ENCODE results near the gene MPND.

Gene MPND

DNA sequence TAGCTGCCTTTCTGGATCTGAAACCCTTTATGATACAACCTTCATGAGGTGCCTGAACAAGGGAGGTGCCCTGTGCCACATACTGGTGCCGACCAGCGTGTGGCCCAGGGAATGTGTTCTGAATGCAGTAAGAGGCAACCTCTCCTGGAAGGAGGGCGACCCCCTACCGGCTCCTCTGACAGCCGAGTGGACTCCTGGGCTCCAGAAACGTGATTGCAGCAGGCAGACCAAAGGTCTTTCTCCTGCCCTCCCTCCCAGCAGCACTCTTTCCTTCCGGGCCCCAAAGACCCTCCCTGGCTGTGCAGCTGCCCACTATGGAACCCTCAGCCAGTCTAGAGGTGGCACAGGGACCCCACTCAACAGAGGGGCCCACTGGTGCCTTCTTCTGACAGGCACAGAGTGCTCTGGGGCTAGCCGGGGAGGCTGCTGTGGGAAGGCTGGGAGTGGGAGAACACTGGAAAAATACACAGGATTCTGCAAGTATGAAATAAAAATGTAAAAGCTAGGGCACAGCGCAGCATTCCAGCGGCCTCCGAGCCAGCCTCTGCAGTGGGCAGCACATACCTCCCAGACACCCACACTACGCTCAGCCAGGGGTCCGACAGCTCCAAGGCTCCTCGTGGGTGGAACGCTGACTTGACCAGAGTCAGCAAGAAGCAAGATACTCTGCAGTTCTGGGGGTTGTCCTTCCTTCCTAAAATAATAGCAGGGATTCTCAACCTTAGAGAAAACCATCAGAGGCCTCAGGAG is 42.1 kb downstream of the MPND start:
- DNase-seq = no peak

DNA sequence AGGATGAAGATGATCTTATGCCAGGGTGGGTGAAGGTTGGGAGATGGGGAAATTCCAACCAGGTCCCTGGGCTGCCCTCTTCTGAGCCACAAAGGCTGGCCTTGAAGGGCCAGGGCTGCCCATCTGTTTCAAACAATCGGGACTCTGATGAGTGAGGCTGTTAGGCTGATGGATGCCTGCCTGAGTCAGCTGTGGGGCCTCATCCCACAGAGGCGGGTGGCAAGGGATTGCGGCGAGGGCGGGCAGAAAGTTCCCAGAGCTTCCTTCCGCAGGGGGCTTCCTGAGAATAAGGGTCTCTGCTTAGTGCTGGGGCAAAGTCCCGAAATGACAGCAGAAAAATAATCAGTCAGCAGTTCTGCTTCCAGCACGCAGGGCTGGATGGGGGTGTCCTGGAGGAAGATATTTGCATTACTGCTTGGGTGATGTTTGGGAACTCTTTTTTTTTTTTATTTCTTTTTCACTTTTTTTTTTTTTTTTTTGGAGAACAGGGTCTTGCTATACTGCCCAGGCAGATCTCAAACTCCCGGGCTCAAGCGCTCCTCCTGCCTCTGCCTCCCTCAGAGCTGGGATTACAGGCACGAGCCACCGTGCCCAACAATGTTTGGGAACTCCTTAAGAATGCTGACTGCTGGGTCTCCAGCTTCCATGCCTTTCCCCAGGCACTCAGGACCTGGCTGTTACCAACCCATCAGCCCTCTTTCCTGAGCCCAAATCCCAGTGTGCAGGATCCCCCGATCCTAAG is 42.9 kb downstream of the MPND start:
- no peak for DNase-seq

DNA sequence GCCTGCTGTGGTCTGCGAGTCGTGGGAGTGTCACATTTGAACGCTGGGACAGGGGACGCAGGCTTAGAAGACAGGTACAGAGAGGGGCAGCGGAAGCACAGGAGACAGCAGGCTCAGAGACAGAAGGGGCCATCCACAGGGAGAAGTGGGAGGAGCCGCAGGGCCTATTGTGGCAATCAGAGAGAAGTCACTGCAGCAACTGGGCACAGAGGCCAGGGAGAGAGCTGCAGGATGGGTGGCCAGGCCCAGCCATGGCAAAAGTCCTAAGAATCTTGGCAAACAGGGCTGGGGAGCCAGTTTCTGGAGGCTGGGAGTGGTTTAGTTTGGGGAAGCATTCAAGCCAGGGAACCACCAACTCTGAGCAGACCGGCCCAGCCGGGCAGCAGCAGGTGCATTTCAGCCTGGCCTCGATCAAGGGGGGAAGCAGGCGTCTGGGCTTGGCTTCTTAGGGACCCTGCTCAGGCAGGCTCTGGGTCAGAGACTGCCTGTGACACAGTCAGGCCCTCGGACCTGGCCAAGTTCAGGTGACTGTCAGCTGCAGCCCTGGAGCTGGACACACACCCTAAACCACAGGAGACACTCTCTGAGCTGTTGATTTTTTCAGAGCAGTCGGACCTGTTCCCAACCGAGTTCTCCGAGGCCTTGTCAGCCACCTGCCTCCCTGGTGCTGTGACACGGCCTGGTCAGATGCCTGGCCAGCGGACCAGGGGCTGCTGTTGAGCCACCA is 45.1 kb downstream of the MPND start:
- DNase-seq = no peak

DNA sequence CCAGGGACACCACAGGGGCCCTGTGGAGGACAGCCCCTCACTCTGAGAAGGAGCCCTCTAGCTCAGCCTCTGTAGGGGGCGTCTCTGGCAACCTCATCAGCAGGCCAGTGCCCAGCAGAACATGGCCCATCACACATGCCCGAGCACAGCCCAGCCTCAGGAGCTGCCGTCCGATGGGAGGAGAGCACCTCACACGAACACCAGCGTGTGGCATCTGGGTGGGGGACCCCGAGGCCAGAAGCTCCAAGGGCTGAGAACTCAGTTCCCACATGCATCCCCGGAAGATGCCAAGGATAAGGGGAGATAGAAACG is 45.7 kb downstream of the MPND start:
- DNase-seq = no peak

DNA sequence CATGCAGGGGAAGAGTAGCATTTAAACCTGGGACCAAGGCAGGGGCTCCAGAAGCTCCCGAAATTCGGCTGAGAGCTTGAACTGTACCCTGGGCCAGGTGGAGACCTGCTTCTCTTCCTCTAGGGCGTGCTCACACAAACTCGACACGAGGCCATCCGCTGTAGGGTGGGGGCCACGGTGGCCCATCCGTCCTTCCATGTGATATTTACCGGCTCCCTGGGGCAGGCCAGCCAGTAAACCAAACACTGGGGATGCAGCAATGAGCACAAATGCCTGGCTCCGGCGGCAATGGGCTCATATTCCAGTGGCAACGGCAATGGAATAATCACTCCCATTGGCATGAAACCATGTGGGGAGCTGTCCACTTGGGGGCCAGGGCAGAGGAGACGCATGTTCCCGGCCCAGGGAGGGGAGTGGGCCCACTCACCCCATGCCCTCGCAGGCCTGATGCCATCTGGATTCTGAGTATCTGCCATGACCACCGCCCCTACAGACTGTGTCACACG is 46.2 kb downstream of the MPND start:
- no peak for DNase-seq

DNA sequence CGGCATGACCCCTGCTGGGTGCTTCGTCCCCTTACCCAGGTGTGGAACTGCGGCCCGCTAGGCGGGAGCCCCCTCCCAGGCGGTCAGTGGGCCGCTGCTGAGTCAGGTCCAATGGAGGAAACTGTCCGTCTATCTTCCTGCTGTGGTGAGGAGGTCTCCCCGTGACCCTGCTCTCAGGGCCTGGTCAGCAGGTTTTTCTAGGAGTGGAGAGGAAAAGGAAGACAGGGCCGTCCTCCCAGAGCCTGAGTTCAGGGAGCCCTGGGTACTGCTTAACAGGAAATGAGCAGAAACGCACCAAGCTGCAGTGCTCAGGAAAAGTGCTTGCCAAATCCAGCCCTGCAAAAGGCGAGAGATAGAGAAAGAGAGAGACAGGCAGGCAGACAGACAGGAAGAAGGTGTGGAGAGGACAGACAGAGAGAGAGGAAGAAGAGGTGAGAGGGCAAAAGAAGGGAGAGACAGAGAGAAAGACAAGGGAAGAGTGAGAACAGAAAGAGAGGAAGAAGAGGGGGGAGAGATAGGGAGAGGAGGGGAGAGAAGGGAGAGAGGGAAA is 46.7 kb downstream of the MPND start:
- DNase-seq = no peak

DNA sequence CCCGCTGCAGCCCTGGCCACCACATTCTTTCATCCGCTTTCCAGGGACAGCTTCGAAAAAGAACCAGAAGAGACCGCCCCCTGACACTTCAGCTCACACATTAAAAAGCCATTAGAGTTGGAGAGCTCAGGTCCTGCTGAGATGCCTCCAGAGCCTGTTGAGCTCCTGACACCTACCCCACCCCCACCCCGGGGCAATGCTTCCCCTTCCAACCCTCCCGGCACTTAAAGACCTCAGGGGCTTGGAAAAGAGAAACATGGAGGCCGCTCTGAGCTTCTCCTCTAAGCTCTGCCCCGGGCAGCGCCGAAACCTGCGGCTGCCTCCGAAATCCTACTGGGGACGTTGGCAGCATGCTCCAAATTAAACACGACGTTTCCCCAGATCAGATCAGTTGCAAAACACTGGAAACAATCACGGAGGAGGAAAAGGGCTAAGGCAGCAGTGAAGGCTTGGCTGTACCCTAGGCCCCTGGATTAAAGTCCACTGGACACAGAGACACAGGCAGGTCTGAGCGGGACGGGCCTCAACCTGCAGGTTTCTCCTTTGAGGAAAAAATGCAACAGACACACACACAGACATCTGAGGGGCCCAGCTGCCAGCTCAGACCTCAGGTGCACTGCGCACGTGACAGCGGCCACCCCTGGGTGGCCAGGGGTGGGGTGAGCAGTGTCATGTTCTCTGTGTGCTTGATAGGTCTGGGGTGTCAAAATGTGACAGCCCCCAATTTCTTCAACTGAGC is 47.4 kb downstream of the MPND start:
- no peak for DNase-seq

DNA sequence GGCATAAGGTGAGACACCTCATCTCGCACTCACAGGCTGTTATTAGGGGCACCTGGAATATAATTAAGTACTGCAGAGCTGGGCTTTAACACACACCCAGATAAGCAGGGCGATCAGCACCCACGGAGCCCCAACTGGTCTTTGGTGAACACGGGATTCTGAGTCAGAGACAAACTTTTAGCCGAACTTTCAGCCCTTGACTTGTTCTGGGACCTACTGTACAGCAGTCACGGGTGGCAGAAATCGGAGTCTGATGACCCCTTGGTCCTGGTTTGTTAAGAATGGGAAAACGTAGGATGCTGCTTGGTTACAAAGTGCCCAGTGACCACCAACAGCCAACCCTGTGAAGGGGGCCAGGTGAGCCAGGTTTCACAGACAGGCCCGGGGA is 47.9 kb downstream of the MPND start:
- no peak for DNase-seq

DNA sequence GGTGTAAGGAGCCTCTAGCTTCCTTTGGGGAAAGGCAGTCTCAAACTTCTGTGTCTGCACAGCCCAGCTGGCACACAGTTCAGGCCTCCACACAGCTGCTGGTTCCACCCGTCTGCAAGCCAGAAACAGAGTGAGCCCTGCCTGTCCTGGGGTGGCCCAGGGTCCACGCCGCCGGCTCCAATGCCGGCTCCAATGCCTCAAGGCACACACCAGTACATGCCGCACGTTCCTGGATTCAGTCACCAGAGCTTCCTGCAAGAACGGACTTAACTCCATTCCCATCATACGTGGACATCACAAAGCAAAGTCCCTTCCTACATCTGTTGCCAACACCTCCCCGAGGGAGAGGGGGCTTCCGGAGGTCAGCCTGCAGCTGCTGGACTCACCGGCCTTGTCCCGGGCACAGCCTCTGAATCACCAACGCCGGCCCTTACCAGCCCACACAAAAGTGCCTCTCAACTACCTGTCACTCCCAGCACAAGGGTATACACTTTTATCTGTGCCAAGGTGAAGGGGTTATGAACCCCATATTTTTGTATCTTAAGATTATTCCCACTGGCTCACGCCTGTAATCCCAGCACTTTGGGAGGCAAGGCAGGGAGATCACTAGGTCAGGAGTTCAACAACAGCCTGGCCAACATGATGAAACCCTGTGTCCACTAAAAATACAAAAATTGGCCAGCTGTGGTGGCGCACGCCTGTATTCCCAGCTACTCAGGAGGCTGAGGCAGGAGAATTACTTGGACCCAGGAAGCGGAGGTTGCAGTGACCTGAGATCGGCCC is 48.5 kb downstream of the MPND start:
- no peak for DNase-seq

DNA sequence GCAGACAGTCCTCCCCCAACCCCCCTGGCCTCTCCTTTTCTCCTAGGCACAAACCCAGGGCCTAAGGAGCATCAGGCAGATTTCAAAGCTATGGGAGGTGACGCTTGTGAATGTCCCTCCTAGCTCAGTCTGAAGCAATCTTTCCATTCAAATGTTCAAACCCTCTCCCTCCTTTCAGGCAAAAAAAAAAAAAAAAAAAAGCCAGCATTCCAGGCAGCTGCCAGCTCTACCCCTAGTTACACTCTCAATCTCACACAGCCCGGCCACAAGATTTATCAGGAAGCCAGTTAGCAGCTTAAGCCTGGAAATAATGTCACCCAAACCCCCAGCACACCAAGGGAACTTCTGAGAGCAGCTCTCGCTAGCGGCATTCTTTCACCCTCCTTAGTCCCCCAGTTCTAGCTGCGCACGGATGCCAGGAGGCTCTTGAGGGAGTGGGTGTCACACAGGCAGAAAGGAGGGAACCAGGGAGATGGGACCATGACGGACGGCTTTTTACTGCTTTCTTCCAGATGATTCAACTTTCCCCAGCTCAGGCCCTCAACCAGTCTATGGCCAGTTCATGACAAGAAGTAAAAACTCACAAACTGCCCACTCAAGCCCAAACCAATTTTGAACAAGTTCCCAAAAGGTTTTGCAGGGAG is 50.7 kb downstream of the MPND start:
- DNase-seq = no peak

DNA sequence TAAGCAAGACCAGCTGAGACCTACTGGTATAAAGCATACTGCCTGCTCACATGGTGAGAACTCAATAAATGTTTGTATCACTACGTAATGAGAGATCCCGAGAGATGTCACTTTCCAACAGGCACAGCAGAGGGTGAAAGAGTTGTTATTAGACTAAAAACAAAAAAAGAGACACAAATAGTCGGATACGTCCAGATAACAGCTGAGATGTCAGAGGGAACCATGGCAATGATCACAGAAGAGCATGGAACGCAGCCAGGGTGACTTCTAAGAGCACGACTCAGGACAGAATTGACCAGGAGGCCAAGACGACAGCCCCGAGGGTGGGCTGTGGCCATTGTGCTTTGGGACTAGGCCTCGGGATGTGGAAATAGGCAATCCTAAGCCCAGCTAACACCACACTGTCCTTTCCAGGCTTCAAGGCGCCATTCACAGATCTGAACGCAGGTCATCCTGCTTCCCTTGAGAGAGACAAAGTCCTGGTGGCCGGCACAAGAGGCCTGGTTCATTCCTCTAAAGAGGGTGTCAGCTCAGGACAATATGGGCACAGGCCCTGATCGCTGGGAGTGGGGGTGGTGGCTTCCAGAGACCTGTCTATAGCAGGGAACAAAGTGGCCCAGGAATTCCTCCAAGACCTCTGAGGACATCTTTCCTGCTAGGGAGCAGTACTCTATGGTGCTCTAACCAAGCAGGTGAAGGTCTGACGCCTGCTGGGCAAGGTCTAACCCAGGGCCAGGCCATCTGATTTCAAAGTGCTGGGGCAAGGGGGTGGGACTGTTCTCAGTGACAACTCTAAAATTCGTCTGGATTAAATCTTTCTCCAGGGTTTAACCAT is 53.8 kb downstream of the MPND start:
- DNase-seq = no peak

DNA sequence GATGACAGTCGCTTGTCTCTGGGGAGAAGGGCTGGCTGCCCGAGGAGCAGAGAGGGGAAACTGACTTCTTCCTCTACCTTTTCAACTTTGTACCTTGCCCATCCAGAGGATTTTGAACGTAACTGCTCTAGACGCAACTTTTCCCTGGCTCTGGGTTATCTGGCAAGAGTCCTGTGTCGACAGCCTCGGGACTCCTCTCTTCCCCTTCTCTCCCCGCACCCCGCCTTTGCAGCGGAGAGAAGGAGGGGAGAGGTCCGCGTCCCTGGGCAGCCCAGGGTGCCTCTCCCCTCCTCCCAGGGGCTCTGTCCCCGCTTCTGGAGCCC is 56.4 kb downstream of the MPND start:
- DNase-seq = no peak

DNA sequence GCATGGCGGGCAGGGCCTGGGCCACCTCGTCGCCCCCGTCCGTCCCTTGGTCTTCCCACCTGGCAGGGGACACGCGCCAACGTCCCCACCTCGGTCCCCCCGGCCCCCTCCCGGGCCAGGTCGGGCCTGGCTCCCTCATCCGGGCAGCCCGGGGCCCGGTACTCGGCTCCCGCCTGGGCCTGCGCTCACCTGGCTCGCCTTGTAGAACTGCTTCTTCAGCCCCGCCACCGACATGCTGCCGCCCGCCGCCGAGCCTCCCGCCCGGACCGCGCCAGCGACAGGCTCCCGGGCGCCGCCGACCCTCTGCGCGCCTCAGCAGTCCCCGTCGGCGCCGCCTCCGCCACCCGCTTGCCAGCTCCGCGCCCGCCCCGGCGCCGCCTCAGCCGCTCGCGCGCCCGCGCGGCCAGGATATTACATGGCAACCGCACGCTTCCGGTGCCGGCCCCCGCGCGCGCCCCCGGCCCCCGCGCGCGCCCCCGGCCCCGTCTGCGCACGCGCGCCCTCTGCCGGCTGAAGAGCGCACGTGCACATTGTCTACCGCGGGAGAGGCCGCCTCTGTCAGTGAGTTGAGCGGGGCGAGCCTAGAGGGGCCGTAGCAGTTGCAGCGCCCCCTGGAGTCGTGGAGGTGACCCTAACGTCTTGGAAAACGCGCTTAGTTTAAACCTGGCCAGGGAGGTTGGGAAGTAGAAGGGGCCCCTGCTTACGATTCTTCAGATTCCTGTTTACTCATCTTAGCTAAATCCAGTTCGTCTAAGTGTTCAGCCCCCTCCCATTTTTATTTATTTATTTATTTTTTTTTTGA is 57.0 kb downstream of the MPND start, which contains the start of gene SH3GL1:
Gene SH3GL1 (minus strand): TSS at position 413 of the 802 bp plus-strand sequence. CDS start 179 bp downstream, at position 234.
- peak; percentile 94 for DNase-seq

DNA sequence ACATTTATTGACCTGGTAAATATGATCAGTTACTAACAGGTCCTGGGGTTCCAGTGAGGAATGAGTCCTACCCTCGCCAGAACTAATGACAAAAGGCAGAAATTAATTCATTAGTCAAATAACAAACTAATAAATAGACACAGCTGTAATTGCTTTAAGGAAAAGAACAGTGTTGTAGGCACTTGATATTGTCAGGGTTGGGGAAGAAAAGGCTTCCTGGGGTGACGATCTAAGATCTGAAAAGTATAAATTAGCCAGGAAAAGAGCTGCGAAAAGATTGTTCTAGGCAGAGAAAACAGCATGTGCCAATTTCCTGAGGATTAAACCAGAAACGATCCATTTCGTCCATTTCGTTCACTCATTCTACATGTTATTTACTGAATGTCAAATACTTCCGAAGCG is 58.4 kb downstream of the MPND start:
- DNase-seq = no peak

DNA sequence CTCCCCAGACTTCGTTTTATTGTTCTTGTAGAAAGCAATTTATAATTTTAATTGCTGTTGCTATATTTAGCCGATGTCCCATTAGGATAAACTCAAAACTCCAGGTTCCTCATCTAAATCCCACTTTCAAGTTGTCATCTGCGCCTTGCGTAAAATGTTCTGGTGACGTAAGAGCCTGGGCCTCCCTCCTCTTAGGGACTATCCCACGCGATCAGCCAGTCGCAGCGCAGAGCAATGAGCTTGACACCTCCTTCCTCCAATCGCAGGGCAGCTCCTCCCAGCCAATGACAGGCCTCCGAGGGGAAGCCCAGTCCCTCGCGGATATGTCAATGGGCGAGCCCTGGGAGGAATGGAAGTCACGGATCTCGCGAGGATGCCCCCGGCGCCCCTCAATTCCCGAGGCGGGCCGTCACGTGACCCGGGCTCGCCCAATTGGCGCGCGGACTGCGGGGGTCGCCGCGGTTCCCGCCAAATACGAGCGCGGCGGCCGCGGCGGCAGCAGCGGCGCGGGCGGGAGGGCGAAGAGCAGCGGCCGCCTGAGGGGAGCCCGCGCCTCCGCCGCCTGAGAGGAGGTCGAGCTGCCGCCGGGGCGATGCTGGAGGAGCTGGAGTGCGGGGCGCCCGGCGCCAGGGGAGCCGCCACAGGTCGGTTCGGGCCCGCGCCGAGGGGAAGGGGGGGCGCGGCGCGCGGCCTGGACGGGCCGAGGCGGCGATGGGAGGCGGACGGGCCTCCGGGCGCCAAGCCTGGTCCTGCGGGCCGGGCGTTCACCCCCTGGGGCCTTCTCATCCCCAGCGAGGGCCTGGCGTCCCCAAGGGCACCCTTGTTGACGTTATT is 59.0 kb downstream of the MPND start, which contains the start of gene CHAF1A:
Gene CHAF1A (plus strand): TSS at position 470 of the 834 bp plus-strand sequence. CDS start 123 bp downstream, at position 593.
- DNase-seq = peak; percentile 99

DNA sequence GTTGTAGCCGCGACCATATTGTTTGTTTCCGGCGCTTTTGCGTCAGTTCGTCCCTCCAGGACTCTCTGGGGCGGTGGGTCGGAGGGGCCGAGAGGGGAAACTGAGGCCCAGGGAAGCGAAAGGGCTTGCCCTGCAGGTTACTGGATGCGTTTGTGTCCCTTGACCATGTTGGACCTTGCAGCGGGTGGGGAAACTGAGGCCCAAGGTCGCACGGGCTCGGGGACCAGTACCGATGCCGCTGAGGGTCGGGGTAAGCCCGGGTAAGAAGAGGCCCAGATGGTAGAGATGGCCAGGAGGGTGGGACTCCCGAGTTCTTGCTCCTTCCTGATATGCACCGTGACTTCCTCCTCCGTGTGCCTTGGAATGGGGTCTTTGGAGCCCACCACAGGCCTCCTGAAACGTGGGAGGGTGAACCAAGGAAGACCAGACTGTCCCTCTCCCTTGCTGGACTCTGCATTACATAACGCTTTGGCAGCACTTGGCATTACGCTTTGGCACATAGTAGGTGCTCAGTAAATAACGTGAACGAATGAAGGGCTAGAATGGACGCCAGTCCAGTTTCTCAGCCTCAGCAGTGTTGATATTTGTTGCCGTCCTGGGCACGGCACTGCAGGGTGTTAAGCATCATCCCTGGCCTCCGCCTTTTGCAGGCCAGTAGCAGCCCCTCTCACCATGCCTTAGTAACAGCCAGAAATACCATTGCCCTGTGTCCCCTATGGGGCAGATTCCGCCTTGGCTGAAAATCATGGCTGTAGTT is 59.8 kb downstream of the MPND start:
- DNase-seq = no peak

DNA sequence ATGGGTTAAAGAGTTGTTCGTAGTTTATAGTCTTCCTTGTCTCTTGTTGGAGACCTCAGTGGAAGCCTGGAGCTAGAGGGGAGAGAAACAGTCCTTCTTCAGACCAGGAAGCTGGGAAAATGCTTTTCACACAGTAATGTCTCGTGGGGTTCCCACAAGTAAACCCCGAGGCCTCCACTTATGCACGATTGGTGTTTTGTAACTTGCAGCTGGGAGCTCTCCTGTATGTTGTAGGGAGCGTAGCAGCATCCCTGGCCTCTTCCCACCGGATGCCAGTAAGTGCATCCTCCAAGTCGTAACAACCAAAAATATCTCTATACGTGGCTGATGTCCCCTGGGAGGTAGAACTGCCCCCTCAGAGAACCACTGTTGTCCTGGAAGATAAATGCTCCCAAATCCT is 62.6 kb downstream of the MPND start:
- no peak for DNase-seq

DNA sequence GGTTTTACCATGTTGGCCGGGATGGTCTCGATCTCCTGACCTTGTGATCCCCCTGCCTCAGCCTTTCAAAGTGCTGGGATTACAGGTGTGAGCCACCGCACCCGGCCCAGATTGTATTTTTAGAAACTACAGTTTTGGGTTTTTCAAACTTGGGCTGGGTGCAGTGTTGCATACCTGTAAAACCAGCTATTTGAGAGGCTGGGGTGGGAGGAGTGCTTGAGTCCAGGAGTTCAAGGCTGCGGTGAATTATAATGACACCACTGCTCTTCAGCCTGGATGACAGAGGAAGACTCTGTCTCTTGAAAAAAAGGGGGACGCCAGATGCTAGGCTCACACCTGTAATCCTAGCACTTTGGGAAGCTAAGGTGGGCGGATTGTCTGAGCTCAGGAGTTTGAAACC is 63.3 kb downstream of the MPND start:
- no peak for DNase-seq

Measured in activated CD4-positive, alpha-beta T cell treated with anti-CD3 and anti-CD28 coated beads for 48 hours (primary cell).